Left lung (tissue), 10 donors: Measurements from ENCODE around the gene PRMT3. TPM values are rescaled to one million over a fixed set of nuclear protein-coding genes. Genes with fewer than 3 reads are reported as not detected.

Experiments used
- ATAC-seq: fragments of 200-7000 bp; cut with Tn5 transposase; one replicate; pipeline ENCODE4 v1.9.1; 2020; ENCODE audit warnings: moderate library complexity
- DNase-seq, 4 donors: peaks; one replicate each; pipeline ENCODE4 v3.0.0-alpha.2; 2013 to 2020
- H3K27ac ChIP-seq, 2 donors: fragments of 200-600 bp; sonication (generic) in 1 of 2; one replicate each; pipeline versions ENCODE4 v1.5.0 to v1.8.0; 2020 to 2021
- H3K27me3 ChIP-seq, 2 donors: fragments of 200-600 bp; sonication (generic) in 1 of 2; one replicate each; pipeline versions ENCODE4 v1.5.0 to v1.8.0; 2020 to 2021
- H3K36me3 ChIP-seq, 2 donors: fragments of 200-600 bp; sonication (generic) in 1 of 2; one replicate each; pipeline versions ENCODE4 v1.5.0 to v1.8.0; 2020 to 2021
- H3K4me1 ChIP-seq, 2 donors: fragments of 200-600 bp; one replicate each; pipeline ENCODE4 v1.8.0; 2021
- H3K4me3 ChIP-seq, 2 donors: fragments of 200-600 bp; sonication (generic) in 1 of 2; one replicate each; pipeline versions ENCODE4 v1.5.0 to v1.8.0; 2020 to 2021; ENCODE audit warnings: mild to moderate bottlenecking in 1 of 2
- H3K9me3 ChIP-seq, 2 donors: fragments of 200-600 bp; sonication (generic) in 1 of 2; one replicate each; pipeline versions ENCODE4 v1.5.0 to v1.8.0; 2020 to 2021
- intact Hi-C, 2 donors: fragments of 100-400 bp; cut with DNase I; formaldehyde crosslinking; loops; one replicate each; pipeline versions ENCODE4 v1.11.2 to v1.14.2; 2022
- polyA plus RNA-seq, 6 donors: library from polyadenylated mRNA; unstranded; fragments of 120-200 nt; gene quantifications; one replicate each; pipeline ENCODE4 v1.2.1, GENCODE V29; 2013; ENCODE audit not compliant: insufficient read length in 6 of 6
- total RNA-seq, 2 donors: library from RNA; stranded (reverse); fragmentation: NEBNext Ultra II Directional; extraction: Animal tissue kit (Norgen Biotek cat#: 25700); gene quantifications; one replicate each; pipeline ENCODE4 v1.2.1, GENCODE V29; 2021
- TF ChIP-seq, protein P1 (sequence below), 2 donors: fragments of 200-600 bp; sonication (generic) in 1 of 2; IDR thresholded peaks; one replicate each; pipeline versions ENCODE4 v1.5.0 to v1.8.0; 2021; ENCODE audit warnings: antibody characterized with exemption in 2 of 2
- donor health status: DM: no; HTN: yes; CAD: no.
- donor health status: DM: no; HTN: no; CAD: no.

The PRMT3 gene
- total and polyA plus RNA-seq, 8 donors: 8.0 to 17.3 (median 15.3) TPM

DNA sequence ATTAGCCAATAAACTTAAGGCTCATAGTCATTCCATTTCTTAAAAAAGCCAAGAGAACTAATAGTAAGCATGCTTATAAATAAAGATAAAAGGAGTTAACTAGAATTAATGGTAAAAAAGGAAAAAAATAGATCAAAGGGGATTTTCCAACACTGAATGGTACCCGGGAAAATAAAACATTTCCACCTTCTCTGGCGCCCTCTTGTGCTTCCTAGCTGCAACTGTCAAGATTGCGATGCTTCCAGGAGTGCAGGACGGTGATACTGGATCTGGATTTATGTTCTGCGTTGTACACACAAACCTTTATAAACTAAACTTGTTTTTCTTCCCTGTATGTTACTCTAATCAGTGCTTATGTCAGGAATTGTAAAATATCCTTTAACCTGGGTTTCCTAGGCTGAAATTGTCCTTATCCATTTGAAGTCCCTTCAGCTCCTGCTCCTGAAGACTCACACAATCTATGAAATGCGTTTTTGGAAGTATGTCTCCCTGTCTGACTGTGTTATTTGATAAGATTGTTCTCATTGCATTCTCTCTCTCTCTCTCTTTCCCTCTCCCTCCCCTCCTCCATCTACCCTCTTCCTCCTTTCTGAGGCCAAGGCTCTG is 33.6 kb upstream of the PRMT3 start:
- Histone ChIP-seq H3K9me3 (no peaks in the 10 kb centered on the region), H3K27ac (no peak overlapping the region), H3K4me1 (no peaks in the 10 kb centered on the region), H3K4me3 (no peak overlapping the region), H3K36me3 (no peaks in the 10 kb centered on the region), H3K27me3 (peaks cover 0 to 10% of the 10 kb centered on the region in 2 donors)
- intact Hi-C loops: no loop called here
- peak; percentile 87 for ATAC-seq
- peak in 2 of 4 donors; percentile 15 to 34 for DNase-seq
- TF ChIP-seq, protein P1, sequence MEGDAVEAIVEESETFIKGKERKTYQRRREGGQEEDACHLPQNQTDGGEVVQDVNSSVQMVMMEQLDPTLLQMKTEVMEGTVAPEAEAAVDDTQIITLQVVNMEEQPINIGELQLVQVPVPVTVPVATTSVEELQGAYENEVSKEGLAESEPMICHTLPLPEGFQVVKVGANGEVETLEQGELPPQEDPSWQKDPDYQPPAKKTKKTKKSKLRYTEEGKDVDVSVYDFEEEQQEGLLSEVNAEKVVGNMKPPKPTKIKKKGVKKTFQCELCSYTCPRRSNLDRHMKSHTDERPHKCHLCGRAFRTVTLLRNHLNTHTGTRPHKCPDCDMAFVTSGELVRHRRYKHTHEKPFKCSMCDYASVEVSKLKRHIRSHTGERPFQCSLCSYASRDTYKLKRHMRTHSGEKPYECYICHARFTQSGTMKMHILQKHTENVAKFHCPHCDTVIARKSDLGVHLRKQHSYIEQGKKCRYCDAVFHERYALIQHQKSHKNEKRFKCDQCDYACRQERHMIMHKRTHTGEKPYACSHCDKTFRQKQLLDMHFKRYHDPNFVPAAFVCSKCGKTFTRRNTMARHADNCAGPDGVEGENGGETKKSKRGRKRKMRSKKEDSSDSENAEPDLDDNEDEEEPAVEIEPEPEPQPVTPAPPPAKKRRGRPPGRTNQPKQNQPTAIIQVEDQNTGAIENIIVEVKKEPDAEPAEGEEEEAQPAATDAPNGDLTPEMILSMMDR (IDR thresholded peaks at IDR 0.05): peak; percentile 68 to 72

DNA sequence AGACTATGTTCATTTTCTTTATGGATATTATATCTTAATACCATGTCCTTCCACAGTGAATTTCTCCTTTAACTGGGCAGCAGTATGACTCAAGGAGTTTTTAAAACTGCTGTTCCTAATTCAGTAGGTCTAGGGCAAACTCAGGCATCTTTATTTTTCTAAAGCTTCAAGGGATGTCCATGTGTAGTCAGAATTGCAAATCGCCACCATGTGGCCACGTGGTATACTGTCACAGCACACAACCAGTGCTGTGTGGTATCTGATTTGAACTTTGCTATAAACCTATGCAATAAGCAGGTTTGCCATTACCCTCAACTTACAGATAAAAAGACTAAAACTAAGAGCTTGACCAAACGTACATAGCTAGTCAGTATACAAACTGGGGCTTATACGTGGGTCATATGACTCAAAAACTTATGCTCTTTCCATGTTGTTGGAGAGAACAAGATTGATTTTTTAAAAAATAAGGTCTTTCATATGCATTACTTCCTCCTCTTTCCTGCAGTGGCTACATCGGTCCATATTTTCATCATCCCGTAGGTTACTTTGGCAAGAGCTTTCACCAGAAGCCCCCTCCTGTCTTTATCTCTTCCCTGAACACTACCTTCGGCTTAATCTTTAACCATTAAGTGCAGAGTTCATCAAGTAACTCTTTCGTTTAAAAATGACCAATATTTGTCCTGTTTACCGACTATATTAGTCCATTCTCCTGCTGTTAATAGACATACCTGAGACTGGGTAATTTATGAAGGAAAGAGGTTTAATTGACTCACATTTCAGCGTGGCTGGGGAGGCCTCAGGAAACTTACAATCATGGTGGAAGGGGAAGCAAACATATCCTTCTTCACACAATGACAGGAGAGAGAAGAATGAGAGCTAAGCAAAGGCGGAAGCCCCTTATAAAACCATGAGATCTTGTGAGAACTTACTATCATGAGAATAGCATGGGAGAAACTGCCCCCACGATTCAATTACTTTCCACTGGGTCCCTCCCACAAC is 32.0 kb upstream of the PRMT3 start:
- DNase-seq (peak in 1 of 4 donors; percentile 16), ATAC-seq (peak; percentile 84)
- H3K27ac ChIP-seq: no peak overlapping the region
- H3K4me3 ChIP-seq: no peak overlapping the region
- TF ChIP-seq, protein P1 (IDR thresholded peaks at IDR 0.05): peak; percentile 42 to 56
- intact Hi-C loops: loop anchor here in 1 of 2 donors (5.0 kb wide), 1 partner anchor 228 kb away; no protein-coding TSS in a partner anchor
- no peaks in the 10 kb centered on the region for H3K4me1 ChIP-seq
- no peaks in the 10 kb centered on the region for H3K36me3 ChIP-seq
- H3K27me3 ChIP-seq: peaks cover 0 to 10% of the 10 kb centered on the region in 2 donors
- no peaks in the 10 kb centered on the region for H3K9me3 ChIP-seq

DNA sequence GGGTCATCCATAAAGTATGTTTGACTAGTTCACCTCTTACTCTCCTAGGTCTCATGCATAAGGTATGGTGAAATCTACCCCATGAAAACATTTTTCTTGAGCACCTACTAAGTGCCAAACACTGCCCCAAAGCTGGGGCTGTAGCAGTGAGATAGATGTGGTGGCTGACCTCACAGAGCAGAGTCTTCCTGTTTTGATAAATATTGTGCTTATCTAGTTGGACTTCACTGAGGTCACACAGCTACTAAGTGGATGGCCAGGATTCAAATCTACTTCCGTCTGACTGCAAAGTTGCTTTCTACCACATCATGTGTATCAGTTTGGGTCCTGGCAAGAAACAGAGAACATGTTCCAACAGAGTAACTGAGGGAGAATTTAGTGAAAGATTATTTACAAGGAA is 30.4 kb upstream of the PRMT3 start:
- H3K27ac ChIP-seq: no peak overlapping the region
- H3K9me3 ChIP-seq: no peaks in the 10 kb centered on the region
- DNase-seq (no peak), ATAC-seq (no peak)
- intact Hi-C loops: loop anchor here in 1 of 2 donors (5.0 kb wide), 1 partner anchor 230 kb away; no protein-coding TSS in a partner anchor
- H3K36me3 ChIP-seq: no peaks in the 10 kb centered on the region
- H3K27me3 ChIP-seq: peaks cover 0 to 10% of the 10 kb centered on the region in 2 donors
- TF ChIP-seq, protein P1 (IDR thresholded peaks at IDR 0.05): no peak
- H3K4me1 ChIP-seq: no peaks in the 10 kb centered on the region
- H3K4me3 ChIP-seq: no peak overlapping the region

DNA sequence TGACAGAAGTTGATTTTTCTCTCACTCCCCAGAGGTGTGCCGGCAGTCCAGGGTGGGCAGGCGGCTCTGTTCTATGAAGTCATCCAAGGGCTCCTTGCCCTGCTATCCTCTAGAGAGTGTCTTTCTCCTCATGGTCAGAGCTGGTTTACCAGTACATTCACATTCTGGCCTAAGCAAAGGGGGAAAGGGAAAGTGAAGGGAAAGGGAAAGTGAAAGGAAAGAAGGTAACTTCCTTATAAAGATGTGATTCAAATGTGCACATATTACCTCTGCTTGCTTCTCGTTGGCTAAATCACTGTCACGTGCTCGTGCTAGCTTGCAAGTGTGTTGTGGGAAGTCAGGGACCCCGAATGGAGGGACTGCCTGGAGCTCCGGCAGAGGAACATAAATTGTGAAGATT is 26.9 kb upstream of the PRMT3 start:
- DNase-seq (no peak), ATAC-seq (no peak)
- no peaks in the 10 kb centered on the region for H3K9me3 ChIP-seq
- no peak overlapping the region for H3K4me3 ChIP-seq
- no peaks in the 10 kb centered on the region for H3K27me3 ChIP-seq
- no peak overlapping the region for H3K27ac ChIP-seq
- H3K36me3 ChIP-seq: no peaks in the 10 kb centered on the region
- TF ChIP-seq, protein P1 (IDR thresholded peaks at IDR 0.05): no peak
- peaks cover 6 to 26% of the 10 kb centered on the region in 2 donors for H3K4me1 ChIP-seq
- intact Hi-C loops: no loop called here

DNA sequence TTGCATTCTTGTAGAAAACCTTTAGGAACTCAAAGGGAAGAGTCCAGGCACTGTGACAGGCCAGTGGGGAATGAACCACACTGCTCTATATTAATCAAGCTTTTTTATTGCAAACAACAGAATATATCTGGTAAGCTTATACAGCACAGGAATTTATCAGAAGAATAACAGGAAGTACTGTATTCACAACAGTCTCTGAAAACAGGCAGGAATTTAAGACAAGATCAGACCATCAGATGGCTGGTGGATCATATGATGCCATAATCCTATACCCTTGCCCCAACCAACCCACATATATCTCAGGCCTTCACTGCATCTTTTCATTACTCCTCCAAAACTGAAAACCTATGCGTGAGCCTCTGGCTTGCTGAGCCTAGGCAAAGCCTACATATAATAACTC is 25.0 kb upstream of the PRMT3 start:
- ATAC-seq (no peak), DNase-seq (no peak)
- TF ChIP-seq, protein P1 (IDR thresholded peaks at IDR 0.05): no peak
- Histone ChIP-seq H3K4me3 (no peak overlapping the region), H3K9me3 (no peaks in the 10 kb centered on the region), H3K27ac (no peak overlapping the region), H3K36me3 (no peaks in the 10 kb centered on the region), H3K27me3 (no peaks in the 10 kb centered on the region), H3K4me1 (peaks cover 6 to 39% of the 10 kb centered on the region in 2 donors)
- intact Hi-C loops: no loop called here
